ENCODE results near the gene PPIA. TPM values are rescaled to one million over a fixed set of nuclear protein-coding genes. Genes with fewer than 3 reads are reported as not detected.

Gene PPIA
- total RNA-seq, 1 experiment from 2014 or later, result 3,599 TPM

GRCh38 chr7:44768628-44769371 is 27.7 kb upstream of the PPIA start:
- no peak overlapping the region for H3K4me3 ChIP-seq

GRCh38 chr7:44769376-44769775 is 27.1 kb upstream of the PPIA start:
- no TSS peak for BruUV-seq (replicated peaks)
- Histone ChIP-seq H3K4me1 (replicated peaks; ENCODE audit: insufficient read depth) (peaks cover 9% of the 10 kb centered on the region), H3K79me2 (ENCODE audit: low read depth) (no peaks in the 10 kb centered on the region), H3K36me3 (ENCODE audit: low read depth) (0 out of 2 replicates have a peak, but pooled peaks cover 5% of the 10 kb centered on the region), H3K9me2 (ENCODE audit: insufficient read depth) (no peaks in the 10 kb centered on the region), H2AFZ (no peak overlapping the region), H3F3A (ENCODE audit: insufficient read depth, low read depth) (peaks cover 27% of the 10 kb centered on the region), H3K9me3 (ENCODE audit: insufficient read depth, low read depth) (no peaks in the 10 kb centered on the region), H4K20me1 (ENCODE audit: insufficient read depth) (no peaks in the 10 kb centered on the region), H3K4me3 (no peak overlapping the region), H3K27me3 (ENCODE audit: insufficient read depth, low read depth) (no peaks in the 10 kb centered on the region), H3K4me2 (no peak overlapping the region), H3K27ac (no peak overlapping the region)
- ChIA-PET CTCF (interaction anchor here (0.6 kb wide), 1 partner anchor 280 kb away, joined by 3 read pairs; no protein-coding TSS in a partner anchor), POLR2A (ENCODE audit: unreplicated experiment) (interaction anchor here (1.0 kb wide), 1 partner anchor 29 kb away, joined by 3 read pairs; no protein-coding TSS in a partner anchor)
- TF ChIP-seq CTCF (conservative IDR thresholded peaks at IDR 0.05), result no peak
- TF ChIP-seq EZH2 (IDR thresholded peaks at IDR 0.05; ENCODE audit: low read depth), result no peak
- intact Hi-C loops (cut with micrococcal nuclease; ENCODE audit: unreplicated experiment), result no loop called here
- DNase-seq, result peak in 1 of 2 experiments; percentile 28

More at GRCh38 chr7:44768628-44769371, 27.7 kb upstream of the PPIA start:
- H3K79me2 ChIP-seq (ENCODE audit: low read depth), result no peaks in the 10 kb centered on the region
- DNase-seq, result peak in 1 of 2 experiments; percentile 31
- TF ChIP-seq CTCF (conservative IDR thresholded peaks at IDR 0.05) (no peak), EZH2 (IDR thresholded peaks at IDR 0.05; ENCODE audit: low read depth) (no peak)
- peaks cover 9% of the 10 kb centered on the region for H3K4me1 ChIP-seq (replicated peaks; ENCODE audit: insufficient read depth)
- no peaks in the 10 kb centered on the region for H3K9me2 ChIP-seq (ENCODE audit: insufficient read depth)
- ChIA-PET POLR2A (ENCODE audit: unreplicated experiment) (interaction anchor here (0.6 to 0.7 kb wide), 2 partner anchors 80 to 1116 kb away, joined by 4 to 8 read pairs; no protein-coding TSS in a partner anchor), CTCF (interaction anchor here (0.6 kb wide), 1 partner anchor 280 kb away, joined by 3 read pairs; no protein-coding TSS in a partner anchor)
- 0 out of 2 replicates have a peak, but pooled peaks cover 2% of the 10 kb centered on the region for H4K20me1 ChIP-seq (ENCODE audit: insufficient read depth)
- peaks cover 27% of the 10 kb centered on the region for H3F3A ChIP-seq (ENCODE audit: insufficient read depth, low read depth)
- 0 out of 2 replicates have a peak, but pooled peaks cover 10% of the 10 kb centered on the region for H3K36me3 ChIP-seq (ENCODE audit: low read depth)
- intact Hi-C loops (cut with micrococcal nuclease; ENCODE audit: unreplicated experiment), result no loop called here
- no peaks in the 10 kb centered on the region for H3K27me3 ChIP-seq (ENCODE audit: insufficient read depth, low read depth)
- H3K27ac ChIP-seq, result no peak overlapping the region
- no peaks in the 10 kb centered on the region for H3K9me3 ChIP-seq (ENCODE audit: insufficient read depth, low read depth)
- H2AFZ ChIP-seq, result no peak overlapping the region
- H3K4me2 ChIP-seq, result no peak overlapping the region
- no TSS peak for BruUV-seq (replicated peaks)

GRCh38 chr7:44769776-44770294 is 26.6 kb upstream of the PPIA start:
- no peak overlapping the region for H3K4me3 ChIP-seq
- peaks cover 9% of the 10 kb centered on the region for H3K4me1 ChIP-seq (replicated peaks; ENCODE audit: insufficient read depth)
- 0 out of 2 replicates have a peak, but pooled peaks cover 5% of the 10 kb centered on the region for H3K36me3 ChIP-seq (ENCODE audit: low read depth)
- DNase-seq, result peak; percentile 37 to 47
- POLR2A ChIA-PET (ENCODE audit: unreplicated experiment), result interaction anchor here (1.0 kb wide), 1 partner anchor 28 kb away, joined by 3 read pairs; no protein-coding TSS in a partner anchor
- no peak overlapping the region for H2AFZ ChIP-seq
- no peaks in the 10 kb centered on the region for H3K9me2 ChIP-seq (ENCODE audit: insufficient read depth)
- no peak overlapping the region for H3K4me2 ChIP-seq
- H3K27me3 ChIP-seq (ENCODE audit: insufficient read depth, low read depth), result no peaks in the 10 kb centered on the region
- CTCF ChIA-PET, result no interaction called here
- no peaks in the 10 kb centered on the region for H3K9me3 ChIP-seq (ENCODE audit: insufficient read depth, low read depth)
- no peaks in the 10 kb centered on the region for H4K20me1 ChIP-seq (ENCODE audit: insufficient read depth)
- intact Hi-C loops (cut with micrococcal nuclease; ENCODE audit: unreplicated experiment), result no loop called here
- no peaks in the 10 kb centered on the region for H3K79me2 ChIP-seq (ENCODE audit: low read depth)
- no peak overlapping the region for H3K27ac ChIP-seq
- TF ChIP-seq EZH2 (IDR thresholded peaks at IDR 0.05; ENCODE audit: low read depth) (no peak), CTCF (conservative IDR thresholded peaks at IDR 0.05) (no peak)
- H3F3A ChIP-seq (ENCODE audit: insufficient read depth, low read depth), result peaks cover 27% of the 10 kb centered on the region
- no TSS peak for BruUV-seq (replicated peaks)

Measured in PC-9 (cell line).